ENCODE data around the gene PWWP2A. TPM values are rescaled to one million over a fixed set of nuclear protein-coding genes. Genes with fewer than 3 reads are reported as not detected.
A peak's percentile ranks its signal among the peaks of the same experiment; 100 is the strongest.

PWWP2A gene
- total and polyA plus RNA-seq, 2 experiments from 2014 or later: 51.5 to 81.6 TPM

- TF ChIP-seq, protein P1, sequence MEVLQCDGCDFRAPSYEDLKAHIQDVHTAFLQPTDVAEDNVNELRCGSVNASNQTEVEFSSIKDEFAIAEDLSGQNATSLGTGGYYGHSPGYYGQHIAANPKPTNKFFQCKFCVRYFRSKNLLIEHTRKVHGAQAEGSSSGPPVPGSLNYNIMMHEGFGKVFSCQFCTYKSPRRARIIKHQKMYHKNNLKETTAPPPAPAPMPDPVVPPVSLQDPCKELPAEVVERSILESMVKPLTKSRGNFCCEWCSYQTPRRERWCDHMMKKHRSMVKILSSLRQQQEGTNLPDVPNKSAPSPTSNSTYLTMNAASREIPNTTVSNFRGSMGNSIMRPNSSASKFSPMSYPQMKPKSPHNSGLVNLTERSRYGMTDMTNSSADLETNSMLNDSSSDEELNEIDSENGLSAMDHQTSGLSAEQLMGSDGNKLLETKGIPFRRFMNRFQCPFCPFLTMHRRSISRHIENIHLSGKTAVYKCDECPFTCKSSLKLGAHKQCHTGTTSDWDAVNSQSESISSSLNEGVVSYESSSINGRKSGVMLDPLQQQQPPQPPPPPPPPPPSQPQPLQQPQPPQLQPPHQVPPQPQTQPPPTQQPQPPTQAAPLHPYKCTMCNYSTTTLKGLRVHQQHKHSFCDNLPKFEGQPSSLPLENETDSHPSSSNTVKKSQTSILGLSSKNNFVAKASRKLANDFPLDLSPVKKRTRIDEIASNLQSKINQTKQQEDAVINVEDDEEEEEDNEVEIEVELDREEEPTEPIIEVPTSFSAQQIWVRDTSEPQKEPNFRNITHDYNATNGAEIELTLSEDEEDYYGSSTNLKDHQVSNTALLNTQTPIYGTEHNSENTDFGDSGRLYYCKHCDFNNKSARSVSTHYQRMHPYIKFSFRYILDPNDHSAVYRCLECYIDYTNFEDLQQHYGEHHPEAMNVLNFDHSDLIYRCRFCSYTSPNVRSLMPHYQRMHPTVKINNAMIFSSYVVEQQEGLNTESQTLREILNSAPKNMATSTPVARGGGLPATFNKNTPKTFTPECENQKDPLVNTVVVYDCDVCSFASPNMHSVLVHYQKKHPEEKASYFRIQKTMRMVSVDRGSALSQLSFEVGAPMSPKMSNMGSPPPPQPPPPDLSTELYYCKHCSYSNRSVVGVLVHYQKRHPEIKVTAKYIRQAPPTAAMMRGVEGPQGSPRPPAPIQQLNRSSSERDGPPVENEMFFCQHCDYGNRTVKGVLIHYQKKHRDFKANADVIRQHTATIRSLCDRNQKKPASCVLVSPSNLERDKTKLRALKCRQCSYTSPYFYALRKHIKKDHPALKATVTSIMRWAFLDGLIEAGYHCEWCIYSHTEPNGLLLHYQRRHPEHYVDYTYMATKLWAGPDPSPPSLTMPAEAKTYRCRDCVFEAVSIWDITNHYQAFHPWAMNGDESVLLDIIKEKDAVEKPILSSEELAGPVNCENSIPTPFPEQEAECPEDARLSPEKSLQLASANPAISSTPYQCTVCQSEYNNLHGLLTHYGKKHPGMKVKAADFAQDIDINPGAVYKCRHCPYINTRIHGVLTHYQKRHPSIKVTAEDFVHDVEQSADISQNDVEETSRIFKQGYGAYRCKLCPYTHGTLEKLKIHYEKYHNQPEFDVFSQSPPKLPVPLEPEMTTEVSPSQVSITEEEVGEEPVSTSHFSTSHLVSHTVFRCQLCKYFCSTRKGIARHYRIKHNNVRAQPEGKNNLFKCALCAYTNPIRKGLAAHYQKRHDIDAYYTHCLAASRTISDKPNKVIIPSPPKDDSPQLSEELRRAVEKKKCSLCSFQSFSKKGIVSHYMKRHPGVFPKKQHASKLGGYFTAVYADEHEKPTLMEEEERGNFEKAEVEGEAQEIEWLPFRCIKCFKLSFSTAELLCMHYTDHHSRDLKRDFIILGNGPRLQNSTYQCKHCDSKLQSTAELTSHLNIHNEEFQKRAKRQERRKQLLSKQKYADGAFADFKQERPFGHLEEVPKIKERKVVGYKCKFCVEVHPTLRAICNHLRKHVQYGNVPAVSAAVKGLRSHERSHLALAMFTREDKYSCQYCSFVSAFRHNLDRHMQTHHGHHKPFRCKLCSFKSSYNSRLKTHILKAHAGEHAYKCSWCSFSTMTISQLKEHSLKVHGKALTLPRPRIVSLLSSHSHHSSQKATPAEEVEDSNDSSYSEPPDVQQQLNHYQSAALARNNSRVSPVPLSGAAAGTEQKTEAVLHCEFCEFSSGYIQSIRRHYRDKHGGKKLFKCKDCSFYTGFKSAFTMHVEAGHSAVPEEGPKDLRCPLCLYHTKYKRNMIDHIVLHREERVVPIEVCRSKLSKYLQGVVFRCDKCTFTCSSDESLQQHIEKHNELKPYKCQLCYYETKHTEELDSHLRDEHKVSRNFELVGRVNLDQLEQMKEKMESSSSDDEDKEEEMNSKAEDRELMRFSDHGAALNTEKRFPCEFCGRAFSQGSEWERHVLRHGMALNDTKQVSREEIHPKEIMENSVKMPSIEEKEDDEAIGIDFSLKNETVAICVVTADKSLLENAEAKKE (CRISPR knock-in tag; IDR thresholded peaks at IDR 0.05): no peak
These were observed 10.6 kb upstream of the PWWP2A start (continued) for GRCh38 chr5:160129841-160130240.

- Histone ChIP-seq H3K4me3 (no peak overlapping the region), H3K27ac (ENCODE audit: low read depth) (no peak overlapping the region), H3K4me1 (ENCODE audit: insufficient read depth) (peaks cover 9% of the 10 kb centered on the region), H3K4me2 (no peak overlapping the region), H2AFZ (peak overlapping the region; percentile 98; the same call in 1 of the 2 replicates), H3K79me2 (replicated peaks; ENCODE audit: insufficient read depth) (no peaks in the 10 kb centered on the region), H3K36me3 (ENCODE audit: insufficient read depth) (no peaks in the 10 kb centered on the region), H3K9me2 (ENCODE audit: insufficient read depth) (no peaks in the 10 kb centered on the region), H3F3A (replicated peaks; ENCODE audit: low read depth) (peaks cover 12% of the 10 kb centered on the region), H4K20me1 (replicated peaks; ENCODE audit: insufficient read depth) (no peaks in the 10 kb centered on the region), H3K27me3 (ENCODE audit: insufficient read depth) (no peaks in the 10 kb centered on the region)
- Mint-ChIP-seq H3K27ac (no peak overlapping the region), H3K4me1 (peaks cover 11% of the 10 kb centered on the region), H3K9me3 (no peaks in the 10 kb centered on the region; the same call in 2 of the 3 replicates), H3K36me3 (ENCODE audit: low read depth) (no peaks in the 10 kb centered on the region), H3K27me3 (ENCODE audit: insufficient read depth, low read depth, poor library complexity) (peaks cover 7% of the 10 kb centered on the region), H3K4me3 (no peak overlapping the region)
- no peak for DNase-seq (ENCODE audit: low spot score)
- ATAC-seq: no peak
- TF ChIP-seq POLR2AphosphoS5 (IDR thresholded peaks at IDR 0.05; ENCODE audit: low read depth) (no peak), CREB1 (CRISPR knock-in tag; IDR thresholded peaks at IDR 0.05; ENCODE audit: low read depth) (no peak), EZH2 (IDR thresholded peaks at IDR 0.05; ENCODE audit: low read depth, unreplicated experiment) (no peak), ZNF114 (CRISPR knock-in tag; IDR thresholded peaks at IDR 0.05) (no peak), CTCF (conservative IDR thresholded peaks at IDR 0.05; ENCODE audit: low read depth in 2 of 2) (no peak), REST (IDR thresholded peaks at IDR 0.05; ENCODE audit: unreplicated experiment) (no peak), STAT1 (IDR thresholded peaks at IDR 0.05; ENCODE audit: unreplicated experiment) (no peak)
- TF ChIP-seq, protein P2, sequence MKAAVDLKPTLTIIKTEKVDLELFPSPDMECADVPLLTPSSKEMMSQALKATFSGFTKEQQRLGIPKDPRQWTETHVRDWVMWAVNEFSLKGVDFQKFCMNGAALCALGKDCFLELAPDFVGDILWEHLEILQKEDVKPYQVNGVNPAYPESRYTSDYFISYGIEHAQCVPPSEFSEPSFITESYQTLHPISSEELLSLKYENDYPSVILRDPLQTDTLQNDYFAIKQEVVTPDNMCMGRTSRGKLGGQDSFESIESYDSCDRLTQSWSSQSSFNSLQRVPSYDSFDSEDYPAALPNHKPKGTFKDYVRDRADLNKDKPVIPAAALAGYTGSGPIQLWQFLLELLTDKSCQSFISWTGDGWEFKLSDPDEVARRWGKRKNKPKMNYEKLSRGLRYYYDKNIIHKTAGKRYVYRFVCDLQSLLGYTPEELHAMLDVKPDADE (IDR thresholded peaks at IDR 0.05): no peak
These were observed 9.4 kb upstream of the PWWP2A start for GRCh38 chr5:160128632-160129031.
